Uterus (tissue), 4 donors: ENCODE data around the gene BDH1. TPM values are rescaled to one million over a fixed set of nuclear protein-coding genes. Genes with fewer than 3 reads are reported as not detected.

Source experiments
- DNase-seq, 2 donors: peaks; one replicate each; pipeline ENCODE4 v3.0.0-alpha.2; 2019 to 2020
- H3K27ac ChIP-seq, 2 donors: fragments of 200-600 bp; sonication (generic); 1 replicate in 1 of 2; 2 replicates in 1 of 2; pipeline ENCODE4 v1.5.1; 2016 to 2018
- H3K27me3 ChIP-seq, 2 donors: fragments of 200-600 bp; sonication (generic); one replicate each; pipeline ENCODE4 v1.5.1; 2018 to 2019; ENCODE audit warnings: control low read depth in 1 of 2
- H3K36me3 ChIP-seq, 2 donors: fragments of 200-600 bp; sonication (generic); one replicate each; pipeline ENCODE4 v1.5.1; 2019; ENCODE audit warnings: control low read depth in 1 of 2
- H3K4me1 ChIP-seq, 2 donors: fragments of 200-600 bp; sonication (generic); one replicate each; pipeline ENCODE4 v1.5.1; 2018 to 2019; ENCODE audit warnings: control low read depth in 1 of 2
- H3K4me3 ChIP-seq, 2 donors: fragments of 200-600 bp; sonication (generic); 1 replicate in 1 of 2; 2 replicates in 1 of 2; pipeline ENCODE4 v1.5.1; 2018 to 2019; ENCODE audit warnings: mild to moderate bottlenecking in 1 of 2
- H3K9me3 ChIP-seq, 2 donors: fragments of 200-600 bp; sonication (generic); one replicate each; pipeline ENCODE4 v1.5.1; 2019; ENCODE audit warnings: control low read depth in 1 of 2
- CTCF ChIP-seq, 4 experiments: fragments of 200-600 bp in 2 of 4; fragments of 450-650 bp in 2 of 4; sonication (generic) in 2 of 4; IDR thresholded peaks; one replicate each; pipeline ENCODE4 v1.5.1; 2016 to 2019; ENCODE audit warnings: antibody characterized with exemption in 4 of 4, mild to moderate bottlenecking in 2 of 4, moderate library complexity in 1 of 4
- POLR2A ChIP-seq, 2 donors: fragments of 450-650 bp; IDR thresholded peaks; one replicate each; pipeline ENCODE4 v1.6.1; 2016; ENCODE audit warnings: antibody characterized with exemption in 2 of 2, mild to moderate bottlenecking in 1 of 2, moderate library complexity in 1 of 2
- intact Hi-C: fragments of 100-400 bp; cut with DNase I; formaldehyde crosslinking; loops from one replicate; pipeline ENCODE4 v1.15.1; 2023; ENCODE audit warnings: low total_unique reads
- total RNA-seq, 4 donors: library from RNA; depleted of rRNA in 3 of 4; stranded (reverse); fragments of >200 nt in 3 of 4; gene quantifications; one replicate each; pipeline versions ENCODE4 v1.1.0 to v1.2.4, GENCODE V29; 2014 to 2023
- donor health status: DM: yes; HTN: yes; CAD: no.

BDH1 gene
- total RNA-seq, 4 donors from 2014 or later = 4.4 to 23.1 (median 8.6) TPM

- no peak for TF ChIP-seq POLR2A (IDR thresholded peaks at IDR 0.05)
- no peak for TF ChIP-seq CTCF (IDR thresholded peaks at IDR 0.05)
Measured at GRCh38 chr3:197525706-197526105, 30.1 kb downstream of the BDH1 start.

GRCh38 chr3:197524128-197524527 is 31.6 kb downstream of the BDH1 start:
- no peak overlapping the region for H3K27ac ChIP-seq
- no peaks in the 10 kb centered on the region for H3K4me1 ChIP-seq
- no peak overlapping the region for H3K4me3 ChIP-seq
- no peaks in the 10 kb centered on the region for H3K36me3 ChIP-seq
- intact Hi-C loops = no loop called here
- no peak for DNase-seq
- H3K27me3 ChIP-seq = no peaks in the 10 kb centered on the region
- TF ChIP-seq POLR2A (IDR thresholded peaks at IDR 0.05) (no peak), CTCF (IDR thresholded peaks at IDR 0.05) (no peak)
- no peaks in the 10 kb centered on the region for H3K9me3 ChIP-seq

More at GRCh38 chr3:197525706-197526105, 30.1 kb downstream of the BDH1 start:
- H3K27me3 ChIP-seq = no peaks in the 10 kb centered on the region
- H3K27ac ChIP-seq = no peak overlapping the region
- H3K9me3 ChIP-seq = no peaks in the 10 kb centered on the region
- no peaks in the 10 kb centered on the region for H3K36me3 ChIP-seq
- intact Hi-C loops = no loop called here
- no peaks in the 10 kb centered on the region for H3K4me1 ChIP-seq
- no peak overlapping the region for H3K4me3 ChIP-seq
- no peak for DNase-seq

- no peak overlapping the region for H3K4me3 ChIP-seq
- no peaks in the 10 kb centered on the region for H3K36me3 ChIP-seq
- no peaks in the 10 kb centered on the region for H3K27me3 ChIP-seq
- H3K9me3 ChIP-seq = no peaks in the 10 kb centered on the region
- H3K4me1 ChIP-seq = no peaks in the 10 kb centered on the region
- no peak for DNase-seq
- no peak for TF ChIP-seq CTCF (IDR thresholded peaks at IDR 0.05)
- TF ChIP-seq POLR2A (IDR thresholded peaks at IDR 0.05) = no peak
- intact Hi-C loops = no loop called here
- H3K27ac ChIP-seq = no peak overlapping the region
Measured at GRCh38 chr3:197523526-197523925, 32.2 kb downstream of the BDH1 start.

GRCh38 chr3:197522881-197523441 is 32.8 kb downstream of the BDH1 start:
- Histone ChIP-seq H3K9me3 (no peaks in the 10 kb centered on the region), H3K4me1 (no peaks in the 10 kb centered on the region), H3K4me3 (no peak overlapping the region), H3K27me3 (no peaks in the 10 kb centered on the region), H3K36me3 (no peaks in the 10 kb centered on the region), H3K27ac (no peak overlapping the region)
- intact Hi-C loops = no loop called here
- no peak for DNase-seq
- no peak for TF ChIP-seq POLR2A (IDR thresholded peaks at IDR 0.05)
- TF ChIP-seq CTCF (IDR thresholded peaks at IDR 0.05) = no peak

- TF ChIP-seq POLR2A (IDR thresholded peaks at IDR 0.05) (no peak), CTCF (IDR thresholded peaks at IDR 0.05) (no peak)
- Histone ChIP-seq H3K36me3 (no peaks in the 10 kb centered on the region), H3K4me1 (no peaks in the 10 kb centered on the region), H3K27ac (no peak overlapping the region), H3K27me3 (no peaks in the 10 kb centered on the region), H3K9me3 (no peaks in the 10 kb centered on the region), H3K4me3 (no peak overlapping the region)
- DNase-seq = no peak
- intact Hi-C loops = no loop called here
Measured at GRCh38 chr3:197522183-197522715, 33.5 kb downstream of the BDH1 start.
